HepG2 (cell line): ENCODE measurements around the gene GNPDA1. TPM values are rescaled to one million over a fixed set of nuclear protein-coding genes. Genes with fewer than 3 reads are reported as not detected.

Source experiments
- AFF4 ChIP-seq: sonication (generic); formaldehyde crosslinking; IDR thresholded peaks from 2 replicates; pipeline ENCODE4 v1.4.0; 2020; ENCODE audit warnings: missing genetic modification reagents
- BCL6 ChIP-seq: IDR thresholded peaks from 2 replicates; pipeline ENCODE4 v1.6.1; 2016; ENCODE audit warnings: missing genetic modification reagents, missing compliant biosample characterization
- CEBPG ChIP-seq: IDR thresholded peaks from 2 replicates; pipeline ENCODE4 v1.6.1; 2016
- CREB1 ChIP-seq, 2 experiments: fragments of 450-650 bp in 1 of 2; IDR thresholded peaks; 2 replicates each; pipeline ENCODE4 v1.6.1; 2016 to 2017; ENCODE audit warnings: control low read depth in 1 of 2, mild to moderate bottlenecking in 1 of 2, missing compliant biosample characterization in 1 of 2, missing genetic modification characterization in 1 of 2
- DBP ChIP-seq: sonication (generic); formaldehyde crosslinking; IDR thresholded peaks from 2 replicates; pipeline ENCODE4 v1.4.0; 2020; ENCODE audit warnings: missing genetic modification reagents; ENCODE audit errors: not compliant biosample characterization
- GATAD2A ChIP-seq: IDR thresholded peaks from 2 replicates; pipeline ENCODE4 v1.6.1; 2016
- GPN1 ChIP-seq: sonication (generic); formaldehyde crosslinking; IDR thresholded peaks from 2 replicates; pipeline ENCODE4 v1.5.1; 2020; ENCODE audit warnings: missing genetic modification reagents, borderline replicate concordance
- HDAC2 ChIP-seq: sonication (generic); formaldehyde crosslinking; IDR thresholded peaks from 2 replicates; pipeline ENCODE4 v1.4.0; 2020; ENCODE audit warnings: missing genetic modification reagents
- HINFP ChIP-seq: sonication (generic); formaldehyde crosslinking; IDR thresholded peaks from 2 replicates; pipeline ENCODE4 v1.4.0; 2020; ENCODE audit warnings: low read depth, mild to moderate bottlenecking, missing genetic modification reagents
- HNRNPL ChIP-seq: fragments of 200-400 bp; formaldehyde crosslinking; IDR thresholded peaks from 2 replicates; pipeline ENCODE4 v1.6.1; 2017; ENCODE audit warnings: mild to moderate bottlenecking, low read depth, low read length
- KLF15 ChIP-seq: sonication (generic); formaldehyde crosslinking; IDR thresholded peaks from 2 replicates; pipeline ENCODE4 v1.8.1; 2023; ENCODE audit warnings: borderline replicate concordance, mild to moderate bottlenecking, inconsistent platforms, missing genetic modification reagents, mixed read lengths
- NFKBIZ ChIP-seq: IDR thresholded peaks from 2 replicates; pipeline ENCODE4 v1.6.1; 2018; ENCODE audit warnings: missing genetic modification reagents, missing compliant biosample characterization
- NPAS2 ChIP-seq: sonication (generic); formaldehyde crosslinking; IDR thresholded peaks from 2 replicates; pipeline ENCODE4 v1.8.0; 2022; ENCODE audit warnings: mild to moderate bottlenecking, missing genetic modification reagents, borderline replicate concordance
- SMARCC2 ChIP-seq: fragments of 450-650 bp; IDR thresholded peaks from 2 replicates; pipeline ENCODE4 v1.6.1; 2017; ENCODE audit warnings: antibody characterized with exemption, mild to moderate bottlenecking
- STAT5B ChIP-seq: sonication (generic); formaldehyde crosslinking; IDR thresholded peaks from 2 replicates; pipeline ENCODE4 v1.4.0; 2020; ENCODE audit warnings: missing genetic modification reagents
- TSC22D2 ChIP-seq: sonication (generic); formaldehyde crosslinking; IDR thresholded peaks from 2 replicates; pipeline ENCODE4 v1.5.1; 2020; ENCODE audit warnings: missing genetic modification reagents, mild to moderate bottlenecking, borderline replicate concordance
- ZBTB21 ChIP-seq: sonication (generic); formaldehyde crosslinking; IDR thresholded peaks from 2 replicates; pipeline ENCODE4 v1.4.0; 2020; ENCODE audit warnings: missing genetic modification reagents
- ZBTB7A ChIP-seq: sonication (generic); formaldehyde crosslinking; IDR thresholded peaks from 2 replicates; pipeline ENCODE4 v1.8.0; 2022; ENCODE audit warnings: mild to moderate bottlenecking, missing genetic modification reagents
- ZFP90 ChIP-seq: sonication (generic); formaldehyde crosslinking; IDR thresholded peaks from 2 replicates; pipeline ENCODE4 v1.8.0; 2022; ENCODE audit warnings: missing genetic modification reagents, mild to moderate bottlenecking, inconsistent platforms, borderline replicate concordance
- ZNF180 ChIP-seq: sonication (generic); formaldehyde crosslinking; IDR thresholded peaks from 2 replicates; pipeline ENCODE4 v1.4.0; 2020; ENCODE audit warnings: low read depth, missing genetic modification reagents, borderline replicate concordance
- ZNF264 ChIP-seq: sonication (generic); formaldehyde crosslinking; IDR thresholded peaks from 2 replicates; pipeline ENCODE4 v1.4.0; 2020; ENCODE audit warnings: missing genetic modification reagents
- ZNF3 ChIP-seq: IDR thresholded peaks from 2 replicates; pipeline ENCODE4 v1.7.0; 2017; ENCODE audit warnings: inconsistent platforms
- ZNF337 ChIP-seq: sonication (generic); formaldehyde crosslinking; IDR thresholded peaks from 2 replicates; pipeline ENCODE4 v1.5.1; 2020; ENCODE audit warnings: missing genetic modification reagents, low read depth, mild to moderate bottlenecking, borderline replicate concordance
- ZNF629 ChIP-seq: sonication (generic); formaldehyde crosslinking; conservative IDR thresholded peaks from 2 replicates; pipeline ENCODE4 v1.5.0; 2020; ENCODE audit warnings: missing genetic modification reagents
- ZNF780A ChIP-seq: sonication (generic); formaldehyde crosslinking; IDR thresholded peaks from 2 replicates; pipeline ENCODE4 v1.8.0; 2022; ENCODE audit warnings: mild to moderate bottlenecking, missing genetic modification reagents, moderate library complexity
- ZSCAN25 ChIP-seq: sonication (generic); formaldehyde crosslinking; IDR thresholded peaks from 2 replicates; pipeline ENCODE4 v1.8.0; 2022; ENCODE audit warnings: mild to moderate bottlenecking, missing genetic modification reagents
- polyA plus RNA-seq, 8 experiments: library from polyadenylated mRNA; depleted of rRNA in 3 of 8; stranded (reverse) in 7 of 8; unstranded in 1 of 8; fragments of >200 nt; fragmentation: Illumina TruSeq in 4 of 8; extraction: Trizol in 4 of 8; gene quantifications; 2 replicates each; pipeline versions ENCODE4 v1.2.1 to v1.2.3, GENCODE V29; 2011 to 2016; ENCODE audit warnings: low read depth in 4 of 8, missing spikeins in 1 of 8, mixed read lengths in 1 of 8; ENCODE audit not compliant: insufficient read depth in 1 of 8
- total RNA-seq, 5 experiments: library from RNA; depleted of rRNA; stranded (reverse); fragments of >200 nt; fragmentation: Illumina TruSeq; extraction: Trizol; gene quantifications; 2 replicates each; pipeline ENCODE4 v1.2.3, GENCODE V29; 2016; ENCODE audit warnings: low read depth in 1 of 5

GNPDA1 gene
- total and polyA plus RNA-seq, 2 of the 13 experiments (the other 11 are each of a cell fraction or from before 2014, with no cell fraction given): 6.0 to 54.1 TPM

GRCh38 chr5:141966275-141966962 lies 46.4 kb downstream of the GNPDA1 start (continued):
- TF ChIP-seq KLF15 (CRISPR knock-in tag): no peak
- no peak for TF ChIP-seq ZNF264 (CRISPR knock-in tag)
- peak; percentile 90 for TF ChIP-seq ZBTB21 (CRISPR knock-in tag)
- TF ChIP-seq ZNF780A (CRISPR knock-in tag): no peak
- no peak for TF ChIP-seq HNRNPL
- no peak for TF ChIP-seq ZBTB7A (CRISPR knock-in tag)
- no peak for TF ChIP-seq ZFP90 (CRISPR knock-in tag)
- TF ChIP-seq HINFP (CRISPR knock-in tag): no peak
- peak; percentile 87 for TF ChIP-seq ZNF629 (CRISPR knock-in tag)
- 0 out of 2 replicates have a peak, but pooled peaks have one; percentile 16 for TF ChIP-seq GATAD2A (CRISPR knock-in tag)
- TF ChIP-seq SMARCC2: no peak
- TF ChIP-seq ZNF3: no peak
- no peak for TF ChIP-seq ZNF337 (CRISPR knock-in tag)
- no peak for TF ChIP-seq NFKBIZ (CRISPR knock-in tag)
- TF ChIP-seq HDAC2: no peak
- no peak for TF ChIP-seq GPN1 (CRISPR knock-in tag)
- TF ChIP-seq CEBPG (CRISPR knock-in tag): 0 out of 2 replicates have a peak, but pooled peaks have one; percentile 27
- TF ChIP-seq AFF4 (CRISPR knock-in tag): no peak
- peak; percentile 71 for TF ChIP-seq BCL6 (CRISPR knock-in tag)
- TF ChIP-seq CREB1 (IDR thresholded peaks at IDR 0.05): no peak
- TF ChIP-seq CREB1 (CRISPR knock-in tag; IDR thresholded peaks at IDR 0.05): peak; percentile 63
- TF ChIP-seq ZNF180: no peak
- TF ChIP-seq DBP (CRISPR knock-in tag): no peak
- TF ChIP-seq ZSCAN25 (CRISPR knock-in tag): no peak
- no peak for TF ChIP-seq NPAS2 (CRISPR knock-in tag)
- no peak for TF ChIP-seq TSC22D2
- no peak for TF ChIP-seq STAT5B (CRISPR knock-in tag)
